Effector memory CD4-positive, alpha-beta T cell (primary cell): ENCODE data around the gene MYH9.

Experiments used
- DNase-seq, 3 donors: peaks; one replicate each; pipeline ENCODE4 v3.0.0-alpha.2; 2020
- H3K27ac ChIP-seq: 2 replicates; pipeline ENCODE4 v1.7.0; 2013; ENCODE audit warnings: mild to moderate bottlenecking, low read length, moderate library complexity; ENCODE audit not compliant: insufficient read depth, poor library complexity, severe bottlenecking
- H3K27me3 ChIP-seq: replicated peaks from 2 replicates; pipeline ENCODE4 v1.7.0; 2013; ENCODE audit warnings: mild to moderate bottlenecking, low read length; ENCODE audit not compliant: insufficient read depth, control insufficient read depth, poor library complexity, severe bottlenecking
- H3K36me3 ChIP-seq: 2 replicates; pipeline ENCODE4 v1.7.0; 2013; ENCODE audit warnings: mild to moderate bottlenecking, low read length, moderate library complexity; ENCODE audit not compliant: control insufficient read depth, insufficient read depth
- H3K4me1 ChIP-seq: 2 replicates; pipeline ENCODE4 v1.7.0; 2013; ENCODE audit warnings: low read length, mild to moderate bottlenecking; ENCODE audit not compliant: control insufficient read depth, insufficient read depth, poor library complexity, severe bottlenecking
- H3K4me3 ChIP-seq: 2 replicates; pipeline ENCODE4 v1.7.0; 2013; ENCODE audit warnings: low read length, low read depth, mild to moderate bottlenecking; ENCODE audit not compliant: insufficient read depth, poor library complexity, severe bottlenecking
- H3K9me3 ChIP-seq: 2 replicates; pipeline ENCODE4 v1.7.0; 2013; ENCODE audit warnings: mild to moderate bottlenecking, low read length, moderate library complexity; ENCODE audit not compliant: control insufficient read depth

MYH9 gene

GRCh38 chr22:36316419-36316818 lies 71.3 kb downstream of the MYH9 start:
- peaks cover 97% of the 10 kb centered on the region for H3K36me3 ChIP-seq
- H3K9me3 ChIP-seq = no peaks in the 10 kb centered on the region
- no peak for DNase-seq
- H3K4me1 ChIP-seq = no peaks in the 10 kb centered on the region
- H3K27me3 ChIP-seq = no peaks in the 10 kb centered on the region
- no peak overlapping the region for H3K27ac ChIP-seq
- no peak overlapping the region for H3K4me3 ChIP-seq

- DNase-seq = no peak
- H3K27ac ChIP-seq = no peak overlapping the region
- peaks cover 97% of the 10 kb centered on the region for H3K36me3 ChIP-seq
- H3K4me3 ChIP-seq = no peak overlapping the region
- no peaks in the 10 kb centered on the region for H3K9me3 ChIP-seq
- H3K4me1 ChIP-seq = no peaks in the 10 kb centered on the region
- H3K27me3 ChIP-seq = no peaks in the 10 kb centered on the region
Observed at GRCh38 chr22:36315325-36315724, 72.4 kb downstream of the MYH9 start.

- DNase-seq = no peak
- Histone ChIP-seq H3K9me3 (no peaks in the 10 kb centered on the region), H3K27me3 (no peaks in the 10 kb centered on the region), H3K27ac (no peak overlapping the region), H3K4me1 (no peaks in the 10 kb centered on the region), H3K36me3 (peaks cover 93% of the 10 kb centered on the region), H3K4me3 (no peak overlapping the region)
Observed at GRCh38 chr22:36311386-36312085, 76.2 kb downstream of the MYH9 start.

GRCh38 chr22:36308880-36309279 lies 78.9 kb downstream of the MYH9 start:
- H3K27me3 ChIP-seq = no peaks in the 10 kb centered on the region
- no peak overlapping the region for H3K4me3 ChIP-seq
- H3K27ac ChIP-seq = no peak overlapping the region
- no peaks in the 10 kb centered on the region for H3K9me3 ChIP-seq
- H3K4me1 ChIP-seq = no peaks in the 10 kb centered on the region
- H3K36me3 ChIP-seq = peaks cover 96% of the 10 kb centered on the region
- DNase-seq = no peak

- H3K4me1 ChIP-seq = no peaks in the 10 kb centered on the region
- H3K4me3 ChIP-seq = no peak overlapping the region
- H3K27me3 ChIP-seq = no peaks in the 10 kb centered on the region
- no peaks in the 10 kb centered on the region for H3K9me3 ChIP-seq
- no peak for DNase-seq
- peaks cover 95% of the 10 kb centered on the region for H3K36me3 ChIP-seq
- H3K27ac ChIP-seq = no peak overlapping the region
Observed at GRCh38 chr22:36306227-36306626, 81.5 kb downstream of the MYH9 start.

GRCh38 chr22:36305813-36306212 lies 82.0 kb downstream of the MYH9 start:
- no peaks in the 10 kb centered on the region for H3K4me1 ChIP-seq
- H3K27ac ChIP-seq = no peak overlapping the region
- no peak overlapping the region for H3K4me3 ChIP-seq
- H3K36me3 ChIP-seq = peaks cover 95% of the 10 kb centered on the region
- DNase-seq = no peak
- no peaks in the 10 kb centered on the region for H3K27me3 ChIP-seq
- no peaks in the 10 kb centered on the region for H3K9me3 ChIP-seq

- Histone ChIP-seq H3K36me3 (peaks cover 95% of the 10 kb centered on the region), H3K9me3 (no peaks in the 10 kb centered on the region), H3K27me3 (no peaks in the 10 kb centered on the region), H3K4me1 (no peaks in the 10 kb centered on the region), H3K4me3 (no peak overlapping the region), H3K27ac (no peak overlapping the region)
- DNase-seq = no peak
Observed at GRCh38 chr22:36304429-36304828, 83.3 kb downstream of the MYH9 start.

GRCh38 chr22:36303874-36304273 lies 83.9 kb downstream of the MYH9 start:
- Histone ChIP-seq H3K27ac (no peak overlapping the region), H3K4me3 (no peak overlapping the region), H3K9me3 (no peaks in the 10 kb centered on the region), H3K4me1 (no peaks in the 10 kb centered on the region), H3K36me3 (peaks cover 95% of the 10 kb centered on the region), H3K27me3 (no peaks in the 10 kb centered on the region)
- DNase-seq = no peak

GRCh38 chr22:36303115-36303467 lies 84.7 kb downstream of the MYH9 start:
- H3K36me3 ChIP-seq = peaks cover 95% of the 10 kb centered on the region
- no peak overlapping the region for H3K4me3 ChIP-seq
- H3K4me1 ChIP-seq = no peaks in the 10 kb centered on the region
- no peaks in the 10 kb centered on the region for H3K27me3 ChIP-seq
- H3K9me3 ChIP-seq = no peaks in the 10 kb centered on the region
- no peak for DNase-seq
- H3K27ac ChIP-seq = no peak overlapping the region

- H3K9me3 ChIP-seq = no peaks in the 10 kb centered on the region
- no peak for DNase-seq
- peaks cover 96% of the 10 kb centered on the region for H3K36me3 ChIP-seq
- no peak overlapping the region for H3K4me3 ChIP-seq
- H3K27me3 ChIP-seq = no peaks in the 10 kb centered on the region
- H3K4me1 ChIP-seq = no peaks in the 10 kb centered on the region
- peak overlapping the region; percentile 23 for H3K27ac ChIP-seq
Observed at GRCh38 chr22:36302439-36303114, 85.2 kb downstream of the MYH9 start.
